Activated CD4-positive, alpha-beta memory T cell treated with anti-CD3 and anti-CD28 coated beads, Interleukin-2, amount 10 ng/mL, durations not matched to agents 7 days and 5 days (primary cell): ENCODE data around the gene MAN2A1. TPM values are rescaled to one million over a fixed set of nuclear protein-coding genes. Genes with fewer than 3 reads are reported as not detected.
"Not testable (repeated sequence)": the region's sequence is repeated elsewhere in the genome, so short reads cannot be mapped to it uniquely, and the experiment has no call there.

ENCODE experiments used
- CTCF ChIA-PET: fragments of 350-600 bp; sonication (Branson Sonifier 250); formaldehyde crosslinking; loops from one replicate; lab custom pipeline; 2021; ENCODE audit warnings: antibody characterized with exemption, inconsistent platforms; lab: Charles Lee
- POLR2A ChIA-PET: fragments of 350-600 bp; sonication (Branson Sonifier 250); formaldehyde crosslinking; loops from one replicate; lab custom pipeline; 2021; ENCODE audit warnings: antibody characterized with exemption; lab: Charles Lee
- DNase-seq: peaks from one replicate; pipeline ENCODE4 v3.0.0-alpha.2; 2020
- H3K27ac Mint-ChIP-seq: one replicate; pipeline ENCODE4 v1.8.0; 2021; ENCODE audit warnings: mild to moderate bottlenecking, mixed read lengths
- H3K27me3 Mint-ChIP-seq: one replicate; pipeline ENCODE4 v1.8.0; 2021; ENCODE audit warnings: mixed read lengths
- H3K36me3 Mint-ChIP-seq: one replicate; pipeline ENCODE4 v1.8.0; 2021; ENCODE audit warnings: low read depth, mixed read lengths
- H3K4me1 Mint-ChIP-seq: one replicate; pipeline ENCODE4 v1.8.0; 2021; ENCODE audit warnings: mixed read lengths
- H3K4me3 Mint-ChIP-seq: one replicate; pipeline ENCODE4 v1.8.0; 2021; ENCODE audit warnings: mild to moderate bottlenecking, mixed read lengths
- H3K9me3 Mint-ChIP-seq: one replicate; pipeline ENCODE4 v1.8.0; 2021; ENCODE audit warnings: mixed read lengths
- total RNA-seq, 2 experiments: library from RNA; stranded (reverse); gene quantifications; one replicate each; pipeline ENCODE4 v1.2.3, GENCODE V29; 2021

The MAN2A1 gene
- total RNA-seq, 2 experiments from 2014 or later: 32.6 to 33.5 TPM

GRCh38 chr5:109876941-109877669 lies 187.4 kb downstream of the MAN2A1 start:
- no peak for DNase-seq
- H3K4me1 Mint-ChIP-seq: peaks cover 14% of the 10 kb centered on the region
- H3K4me3 Mint-ChIP-seq: no peak overlapping the region
- no peak overlapping the region for H3K27ac Mint-ChIP-seq
- ChIA-PET POLR2A (no interaction called here), CTCF (no interaction called here)
- no peaks in the 10 kb centered on the region for H3K36me3 Mint-ChIP-seq
- H3K27me3 Mint-ChIP-seq: no peaks in the 10 kb centered on the region
- no peaks in the 10 kb centered on the region for H3K9me3 Mint-ChIP-seq

GRCh38 chr5:109877670-109878045 lies 187.9 kb downstream of the MAN2A1 start:
- no peaks in the 10 kb centered on the region for H3K27me3 Mint-ChIP-seq
- CTCF ChIA-PET: no interaction called here
- H3K4me1 Mint-ChIP-seq: peaks cover 14% of the 10 kb centered on the region

GRCh38 chr5:109878887-109879286 lies 189.2 kb downstream of the MAN2A1 start:
- ChIA-PET CTCF (no interaction called here), POLR2A (no interaction called here)
- Mint-ChIP-seq H3K27me3 (no peaks in the 10 kb centered on the region), H3K27ac (no peak overlapping the region), H3K4me1 (peaks cover 14% of the 10 kb centered on the region), H3K36me3 (no peaks in the 10 kb centered on the region), H3K4me3 (no peak overlapping the region), H3K9me3 (no peaks in the 10 kb centered on the region)
- DNase-seq: no peak

More at GRCh38 chr5:109877670-109878045, 187.9 kb downstream of the MAN2A1 start:
- DNase-seq: no peak
- Mint-ChIP-seq H3K9me3 (no peaks in the 10 kb centered on the region), H3K4me3 (no peak overlapping the region), H3K36me3 (no peaks in the 10 kb centered on the region), H3K27ac (no peak overlapping the region)
- POLR2A ChIA-PET: no interaction called here

GRCh38 chr5:109880907-109881685 lies 191.4 kb downstream of the MAN2A1 start:
- CTCF ChIA-PET: no interaction called here
- Mint-ChIP-seq H3K4me3 (no peak overlapping the region), H3K9me3 (no peaks in the 10 kb centered on the region), H3K27me3 (no peaks in the 10 kb centered on the region), H3K36me3 (no peaks in the 10 kb centered on the region), H3K4me1 (peaks cover 5% of the 10 kb centered on the region), H3K27ac (no peak overlapping the region)
- POLR2A ChIA-PET: no interaction called here
- no peak for DNase-seq

- H3K27me3 Mint-ChIP-seq: no peaks in the 10 kb centered on the region
- H3K27ac Mint-ChIP-seq: no peak overlapping the region
Observed at GRCh38 chr5:109882546-109882945, 192.8 kb downstream of the MAN2A1 start.

GRCh38 chr5:109884676-109885075 lies 194.9 kb downstream of the MAN2A1 start:
- no peaks in the 10 kb centered on the region for H3K4me1 Mint-ChIP-seq
- H3K9me3 Mint-ChIP-seq: no peaks in the 10 kb centered on the region
- no peaks in the 10 kb centered on the region for H3K27me3 Mint-ChIP-seq
- POLR2A ChIA-PET: no interaction called here
- H3K36me3 Mint-ChIP-seq: no peaks in the 10 kb centered on the region
- no peak for DNase-seq
- CTCF ChIA-PET: no interaction called here
- H3K4me3 Mint-ChIP-seq: no peak overlapping the region
- no peak overlapping the region for H3K27ac Mint-ChIP-seq

More at GRCh38 chr5:109882546-109882945, 192.8 kb downstream of the MAN2A1 start:
- no peak overlapping the region for H3K4me3 Mint-ChIP-seq
- H3K4me1 Mint-ChIP-seq: no peaks in the 10 kb centered on the region
- H3K9me3 Mint-ChIP-seq: no peaks in the 10 kb centered on the region
- DNase-seq: no peak
- ChIA-PET CTCF (no interaction called here), POLR2A (no interaction called here)
- no peaks in the 10 kb centered on the region for H3K36me3 Mint-ChIP-seq

- Mint-ChIP-seq H3K27ac (no peak overlapping the region), H3K36me3 (no peaks in the 10 kb centered on the region), H3K4me1 (no peaks in the 10 kb centered on the region), H3K9me3 (no peaks in the 10 kb centered on the region), H3K27me3 (no peaks in the 10 kb centered on the region), H3K4me3 (no peak overlapping the region)
- ChIA-PET POLR2A (no interaction called here), CTCF (no interaction called here)
- no peak for DNase-seq
Observed at GRCh38 chr5:109885205-109885604, 195.5 kb downstream of the MAN2A1 start.

GRCh38 chr5:109888989-109889388 lies 199.3 kb downstream of the MAN2A1 start:
- H3K27ac Mint-ChIP-seq: no peak overlapping the region
- no peaks in the 10 kb centered on the region for H3K4me1 Mint-ChIP-seq
- ChIA-PET CTCF (no interaction called here), POLR2A (no interaction called here)
- H3K36me3 Mint-ChIP-seq: no peaks in the 10 kb centered on the region
- DNase-seq: no peak
- H3K27me3 Mint-ChIP-seq: no peaks in the 10 kb centered on the region
- H3K9me3 Mint-ChIP-seq: peaks cover 3% of the 10 kb centered on the region
- H3K4me3 Mint-ChIP-seq: no peak overlapping the region

GRCh38 chr5:109893271-109893670 lies 203.5 kb downstream of the MAN2A1 start:
- H3K4me1 Mint-ChIP-seq, POLR2A ChIA-PET, H3K4me3 Mint-ChIP-seq, DNase-seq, CTCF ChIA-PET, H3K27me3 Mint-ChIP-seq, H3K27ac Mint-ChIP-seq, H3K9me3 Mint-ChIP-seq, H3K36me3 Mint-ChIP-seq: not testable (repeated sequence)

GRCh38 chr5:109898269-109899162 lies 208.8 kb downstream of the MAN2A1 start:
- Mint-ChIP-seq H3K4me1 (no peaks in the 10 kb centered on the region), H3K27me3 (no peaks in the 10 kb centered on the region), H3K9me3 (no peaks in the 10 kb centered on the region), H3K27ac (no peak overlapping the region), H3K36me3 (no peaks in the 10 kb centered on the region), H3K4me3 (no peak overlapping the region)
- CTCF ChIA-PET: no interaction called here
- DNase-seq: no peak
- POLR2A ChIA-PET: no interaction called here

- no peaks in the 10 kb centered on the region for H3K27me3 Mint-ChIP-seq
- no peak overlapping the region for H3K27ac Mint-ChIP-seq
- no peak overlapping the region for H3K4me3 Mint-ChIP-seq
- POLR2A ChIA-PET: no interaction called here
- H3K36me3 Mint-ChIP-seq: no peaks in the 10 kb centered on the region
- H3K9me3 Mint-ChIP-seq: no peaks in the 10 kb centered on the region
- H3K4me1 Mint-ChIP-seq: no peaks in the 10 kb centered on the region
- no peak for DNase-seq
- CTCF ChIA-PET: no interaction called here
Observed at GRCh38 chr5:109899163-109899535, 209.4 kb downstream of the MAN2A1 start.

- ChIA-PET POLR2A (no interaction called here), CTCF (no interaction called here)
- no peaks in the 10 kb centered on the region for H3K9me3 Mint-ChIP-seq
- H3K36me3 Mint-ChIP-seq: no peaks in the 10 kb centered on the region
- H3K4me1 Mint-ChIP-seq: no peaks in the 10 kb centered on the region
- H3K27me3 Mint-ChIP-seq: no peaks in the 10 kb centered on the region
- no peak overlapping the region for H3K27ac Mint-ChIP-seq
- no peak overlapping the region for H3K4me3 Mint-ChIP-seq
- no peak for DNase-seq
Observed at GRCh38 chr5:109900461-109900860, 210.7 kb downstream of the MAN2A1 start.
